Measurements from ENCODE around the gene SH3PXD2A.
A peak's percentile ranks its signal among the peaks of the same experiment; 100 is the strongest.
"Not testable (repeated sequence)": the region's sequence is repeated elsewhere in the genome, so short reads cannot be mapped to it uniquely, and the experiment has no call there.

Gene SH3PXD2A

GRCh38 chr10:103849880-103850571, 5.3 kb downstream of the SH3PXD2A start:
- DNase-seq, result no peak

GRCh38 chr10:103849212-103849877, 6.0 kb downstream of the SH3PXD2A start:
- DNase-seq, result no peak

GRCh38 chr10:103847909-103848468, 7.4 kb downstream of the SH3PXD2A start:
- DNase-seq, result no peak

GRCh38 chr10:103847346-103847745, 8.0 kb downstream of the SH3PXD2A start:
- no peak for DNase-seq

DNA sequence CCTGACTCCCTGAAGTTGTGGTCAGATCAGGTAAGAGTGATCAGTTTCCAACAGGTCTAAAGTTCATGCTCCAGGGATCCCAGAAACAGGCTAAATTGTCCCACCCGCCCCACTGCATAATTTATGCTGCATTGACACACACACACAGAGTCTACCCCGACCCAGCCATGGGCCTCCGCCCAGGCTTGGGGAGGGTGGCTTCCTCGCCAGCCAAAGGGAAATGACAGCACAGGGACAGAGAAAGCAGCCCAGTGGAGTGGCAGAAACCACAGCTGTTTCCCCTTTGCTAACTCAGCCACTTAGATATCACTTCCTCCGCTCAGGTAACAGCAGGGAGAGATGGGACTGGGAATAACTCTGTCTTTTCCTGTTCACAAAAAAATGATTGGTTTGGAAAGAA, 9.4 kb downstream of the SH3PXD2A start:
- DNase-seq, result no peak

DNA sequence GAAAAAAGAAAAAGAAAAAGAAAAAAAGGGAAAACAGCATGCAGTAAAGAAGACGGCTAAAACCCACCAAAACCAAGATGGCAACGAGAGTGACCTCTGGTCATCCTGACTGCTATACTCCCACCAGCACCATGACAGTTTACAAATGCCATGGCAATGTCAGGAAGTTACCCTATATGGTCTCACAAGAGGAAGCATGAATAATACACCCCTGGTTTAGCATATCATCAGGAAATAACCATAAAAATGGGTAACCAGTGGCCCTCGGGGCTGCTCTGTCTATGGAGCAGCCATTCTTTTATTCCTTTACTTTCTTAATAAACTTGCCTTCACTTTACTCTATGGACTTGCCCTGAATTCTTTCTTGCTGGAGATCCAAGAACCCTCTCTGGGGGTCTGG, 10.0 kb downstream of the SH3PXD2A start:
- not testable (repeated sequence) for DNase-seq

DNA sequence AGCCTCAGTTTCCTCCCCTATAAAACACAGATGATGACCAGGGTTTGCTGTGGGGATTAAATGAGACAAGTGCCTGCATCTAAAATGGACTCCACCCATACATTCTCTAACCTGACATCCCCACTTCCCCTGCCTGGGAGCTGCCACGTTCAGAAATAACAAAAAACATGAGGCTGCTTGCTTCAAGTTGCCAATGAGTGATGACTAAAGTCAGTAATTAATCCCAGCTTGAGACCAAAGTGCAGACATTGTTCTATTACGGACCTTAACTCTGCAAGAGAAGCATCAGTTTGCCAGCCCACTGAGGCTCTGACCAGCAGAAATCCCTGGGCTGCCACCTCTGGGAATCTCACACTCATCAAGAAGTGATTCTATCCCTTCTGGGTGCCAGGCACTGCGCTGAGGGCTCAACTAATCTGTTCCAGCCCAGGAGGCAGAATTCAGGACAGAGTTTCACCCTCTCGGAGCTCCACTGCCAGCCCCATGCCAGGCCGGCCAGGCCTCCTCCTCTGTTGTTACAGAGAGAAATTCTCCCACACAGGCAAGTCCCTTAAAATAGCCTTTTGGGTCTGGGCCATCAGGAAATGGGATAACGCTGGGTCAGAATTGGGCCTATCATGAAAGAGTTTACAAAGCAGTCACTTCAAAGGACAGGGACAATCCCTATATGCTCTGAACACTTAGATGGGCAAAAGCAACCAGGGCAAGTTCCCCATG, 11.4 kb downstream of the SH3PXD2A start:
- DNase-seq, result no peak

- DNase-seq, result no peak
Measured at GRCh38 chr10:103843045-103843444, 12.3 kb downstream of the SH3PXD2A start.

- DNase-seq, result no peak
Measured at GRCh38 chr10:103842605-103843004, 12.8 kb downstream of the SH3PXD2A start.

- no peak for DNase-seq
Measured at GRCh38 chr10:103841519-103841918, 13.9 kb downstream of the SH3PXD2A start.

- DNase-seq, result no peak
Measured at GRCh38 chr10:103840740-103841070, 14.7 kb downstream of the SH3PXD2A start.

DNA sequence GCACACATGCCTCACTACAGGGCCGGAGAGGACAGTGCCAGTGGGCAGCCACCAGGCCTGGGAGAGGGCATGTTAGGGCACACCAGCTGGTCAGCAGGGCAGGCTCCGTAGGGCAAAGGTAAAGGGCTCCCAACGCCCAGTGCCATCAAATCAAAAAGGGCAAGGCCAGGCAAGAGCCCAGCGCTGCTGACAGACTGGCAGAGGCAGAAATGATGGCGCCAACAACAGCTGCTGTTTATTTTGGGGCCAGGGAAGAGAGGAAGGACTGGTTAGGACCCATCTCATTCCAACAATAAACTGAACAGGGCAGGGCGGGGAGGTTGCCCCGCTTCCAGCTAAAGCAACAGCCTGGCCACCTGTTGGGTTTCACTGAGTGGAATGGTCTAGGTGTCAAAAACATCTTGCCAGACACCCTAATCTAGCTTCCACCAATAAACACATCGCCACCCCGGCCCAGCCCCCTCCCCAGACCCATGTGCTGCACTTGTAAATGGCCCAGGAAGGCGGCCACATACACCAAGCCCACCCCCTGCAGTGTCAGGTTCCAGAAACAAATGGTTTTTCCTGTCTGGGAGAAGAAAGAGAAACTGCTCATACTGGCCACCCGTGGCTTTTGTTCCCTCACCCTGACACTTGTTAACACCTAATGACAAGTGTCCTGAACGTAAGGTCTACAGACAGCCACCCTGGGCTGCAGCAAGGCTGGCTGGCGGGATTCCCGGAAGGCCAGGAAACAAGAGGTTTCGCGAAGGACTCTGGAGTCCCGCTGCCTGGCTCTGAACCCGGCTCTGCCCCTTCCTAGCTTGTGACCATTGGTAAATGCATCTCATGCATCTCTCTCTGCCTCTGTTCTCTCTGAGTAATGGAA, 15.3 kb downstream of the SH3PXD2A start:
- DNase-seq, result peak in 17 of 56 donors; percentile 11 to 59 (median 31)

DNA sequence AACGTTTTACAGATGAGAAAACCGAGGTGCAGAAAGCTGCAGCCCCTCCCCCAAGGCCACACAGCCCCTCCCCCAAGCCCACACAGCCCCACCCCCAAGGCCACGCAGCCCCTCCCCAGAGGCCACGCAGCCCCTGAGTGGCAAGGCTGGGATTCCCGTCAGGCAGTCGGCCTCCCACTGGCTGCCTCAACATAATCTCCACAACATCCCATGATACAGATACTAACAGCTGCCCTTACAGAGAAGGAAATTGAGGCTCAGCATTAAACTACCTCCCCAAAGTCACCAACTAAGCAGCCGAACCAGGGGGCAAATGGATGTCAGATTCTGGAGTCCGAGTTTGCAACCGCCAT, 15.9 kb downstream of the SH3PXD2A start:
- DNase-seq, result no peak

- DNase-seq, result no peak
Measured at GRCh38 chr10:103838862-103839518, 16.4 kb downstream of the SH3PXD2A start.

GRCh38 chr10:103838070-103838395, 17.3 kb downstream of the SH3PXD2A start:
- DNase-seq, result no peak

DNA sequence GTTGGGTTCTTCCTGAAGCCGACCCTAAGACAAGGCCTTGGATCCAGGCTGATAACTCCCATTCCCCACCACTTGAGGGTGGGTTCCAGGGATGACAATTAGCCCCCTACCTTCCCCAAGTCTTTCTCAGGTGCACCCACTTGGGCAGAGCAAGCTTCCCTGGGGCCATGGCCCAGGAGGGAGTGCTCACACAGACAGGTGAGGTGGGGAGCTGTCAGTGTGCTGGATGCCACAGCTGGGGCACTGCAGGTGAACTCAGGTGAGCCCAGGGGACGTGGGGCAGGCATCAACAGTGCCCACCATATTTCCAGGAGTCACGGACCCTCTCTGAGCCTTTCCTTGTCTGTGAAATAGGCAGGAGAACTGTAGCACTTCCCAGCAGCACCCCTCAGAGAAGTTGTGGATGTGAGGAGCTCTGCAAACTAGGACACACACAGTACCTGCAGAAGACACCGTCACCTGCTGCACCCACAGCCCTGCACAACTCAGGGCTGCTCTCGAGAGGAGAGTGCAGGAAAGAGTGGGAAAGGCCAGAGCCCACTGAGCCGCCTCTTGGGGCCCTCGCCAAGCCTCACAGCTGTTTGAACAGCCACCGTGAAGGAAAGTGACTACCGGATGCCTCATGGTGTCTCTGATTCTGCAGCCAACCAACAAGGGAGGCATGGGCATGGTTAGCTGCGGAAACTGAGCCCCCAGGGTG, 17.9 kb downstream of the SH3PXD2A start:
- DNase-seq, result no peak

DNA sequence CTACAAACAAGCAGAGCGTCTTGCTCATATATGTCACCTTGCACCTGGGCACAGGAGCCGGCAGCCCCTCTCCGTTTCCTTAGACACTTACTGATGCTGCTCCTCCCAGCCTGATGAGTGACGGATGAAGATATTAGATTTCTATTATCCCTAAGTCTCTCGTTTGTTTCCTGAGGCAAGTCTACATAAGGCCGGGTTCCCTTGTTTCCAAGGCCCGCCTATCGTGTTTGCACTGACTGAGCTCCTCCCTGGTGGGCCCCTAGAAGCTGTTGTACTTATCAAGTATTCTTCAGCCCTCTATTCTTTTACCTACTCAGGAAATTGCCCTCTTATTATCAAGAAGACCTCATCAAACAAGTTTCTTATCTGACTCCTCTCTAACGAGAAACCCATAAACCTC, 18.5 kb downstream of the SH3PXD2A start:
- no peak for DNase-seq

DNA sequence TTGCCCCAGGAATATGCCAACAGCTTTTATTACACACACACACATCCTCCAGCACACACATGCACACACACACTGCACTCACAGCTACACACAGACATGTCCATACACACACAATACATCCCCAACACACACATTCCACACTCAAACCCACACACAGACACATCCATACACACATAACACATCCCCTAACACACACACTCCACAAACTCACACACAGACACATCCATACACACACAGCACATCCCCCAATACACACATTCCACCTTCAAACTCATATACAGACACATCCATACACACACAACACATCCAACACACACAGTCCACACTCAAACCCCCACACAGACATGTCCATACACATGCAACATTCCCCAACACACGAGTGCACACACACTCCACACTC, 19.1 kb downstream of the SH3PXD2A start:
- DNase-seq, result no peak

- peak in 14 of 56 donors; percentile 10 to 66 (median 26) for DNase-seq
Measured at GRCh38 chr10:103835096-103836050, 20.0 kb downstream of the SH3PXD2A start.
